ENCODE data around the gene SSB.

The SSB gene

DNA sequence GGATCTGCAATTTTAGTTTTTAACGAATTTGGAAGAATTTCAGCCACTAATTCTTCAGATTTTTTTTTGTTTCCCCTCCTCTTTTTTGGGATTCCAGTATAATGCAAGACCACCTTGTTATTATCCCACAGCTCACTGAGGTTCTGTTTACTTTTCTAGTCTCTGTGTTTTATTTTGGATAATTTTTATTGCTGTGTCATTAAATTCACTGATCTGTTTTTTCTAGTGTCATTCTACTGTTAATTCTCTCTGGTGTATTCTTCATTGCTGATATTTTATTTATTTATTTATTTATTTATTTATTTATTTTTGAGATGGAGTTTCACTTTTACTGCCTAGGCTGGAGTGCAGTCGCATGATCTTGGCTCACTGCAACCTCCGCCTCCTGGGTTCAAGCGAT is 60.8 kb downstream of the SSB start:
- no peak for DNase-seq (ENCODE audit: extremely low spot score)
- ChIA-PET POLR2A (no interaction called here), CTCF (no interaction called here)
- TF ChIP-seq ARNT (IDR thresholded peaks at IDR 0.05) (no peak), LEF1 (IDR thresholded peaks at IDR 0.05; ENCODE audit: borderline replicate concordance) (no peak), ZNF384 (IDR thresholded peaks at IDR 0.05) (no peak), TARDBP (IDR thresholded peaks at IDR 0.05) (no peak), FOXA1 (IDR thresholded peaks at IDR 0.05) (no peak)

DNA sequence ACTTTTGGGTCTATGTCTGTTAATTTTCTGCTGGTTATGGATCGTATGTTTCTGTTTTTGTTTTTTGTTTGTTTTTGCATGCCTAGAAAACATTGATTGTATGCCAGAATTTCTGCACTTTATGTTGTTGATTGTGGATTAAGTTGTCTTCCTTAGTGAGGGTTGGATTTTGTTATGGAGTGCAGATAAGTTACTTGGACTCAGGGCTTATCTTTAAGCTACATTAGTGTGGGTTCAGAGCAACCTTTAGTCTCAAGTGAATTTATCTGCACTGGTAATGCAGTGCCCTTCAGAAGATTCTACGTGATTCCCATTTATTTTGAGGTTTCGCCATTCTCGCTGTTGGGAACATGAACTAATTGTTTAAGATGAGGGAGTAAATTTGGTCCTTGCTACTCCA is 61.5 kb downstream of the SSB start:
- ChIA-PET CTCF (no interaction called here), POLR2A (no interaction called here)
- no peak for DNase-seq (ENCODE audit: extremely low spot score)
- no peak for TF ChIP-seq HDGF (IDR thresholded peaks at IDR 0.05; ENCODE audit: borderline replicate concordance)
- TF ChIP-seq LEF1 (IDR thresholded peaks at IDR 0.05; ENCODE audit: borderline replicate concordance) = no peak
- no peak for TF ChIP-seq TARDBP (IDR thresholded peaks at IDR 0.05)
- TF ChIP-seq, protein P1, sequence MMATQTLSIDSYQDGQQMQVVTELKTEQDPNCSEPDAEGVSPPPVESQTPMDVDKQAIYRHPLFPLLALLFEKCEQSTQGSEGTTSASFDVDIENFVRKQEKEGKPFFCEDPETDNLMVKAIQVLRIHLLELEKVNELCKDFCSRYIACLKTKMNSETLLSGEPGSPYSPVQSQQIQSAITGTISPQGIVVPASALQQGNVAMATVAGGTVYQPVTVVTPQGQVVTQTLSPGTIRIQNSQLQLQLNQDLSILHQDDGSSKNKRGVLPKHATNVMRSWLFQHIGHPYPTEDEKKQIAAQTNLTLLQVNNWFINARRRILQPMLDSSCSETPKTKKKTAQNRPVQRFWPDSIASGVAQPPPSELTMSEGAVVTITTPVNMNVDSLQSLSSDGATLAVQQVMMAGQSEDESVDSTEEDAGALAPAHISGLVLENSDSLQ (IDR thresholded peaks at IDR 0.05) = no peak
- TF ChIP-seq ZNF384 (IDR thresholded peaks at IDR 0.05) = no peak

Data from HEK293T (cell line).